GM12874 (cell line): ENCODE results near the gene FAAP20.

Experiments used
- TF ChIP-seq, protein P1 (sequence below): IDR thresholded peaks from 2 replicates; pipeline ENCODE4 v1.5.1; 2011; ENCODE audit warnings: low read depth, mild to moderate bottlenecking, control low read depth, low read length, moderate library complexity; ENCODE audit not compliant: insufficient read depth

Gene FAAP20

DNA sequence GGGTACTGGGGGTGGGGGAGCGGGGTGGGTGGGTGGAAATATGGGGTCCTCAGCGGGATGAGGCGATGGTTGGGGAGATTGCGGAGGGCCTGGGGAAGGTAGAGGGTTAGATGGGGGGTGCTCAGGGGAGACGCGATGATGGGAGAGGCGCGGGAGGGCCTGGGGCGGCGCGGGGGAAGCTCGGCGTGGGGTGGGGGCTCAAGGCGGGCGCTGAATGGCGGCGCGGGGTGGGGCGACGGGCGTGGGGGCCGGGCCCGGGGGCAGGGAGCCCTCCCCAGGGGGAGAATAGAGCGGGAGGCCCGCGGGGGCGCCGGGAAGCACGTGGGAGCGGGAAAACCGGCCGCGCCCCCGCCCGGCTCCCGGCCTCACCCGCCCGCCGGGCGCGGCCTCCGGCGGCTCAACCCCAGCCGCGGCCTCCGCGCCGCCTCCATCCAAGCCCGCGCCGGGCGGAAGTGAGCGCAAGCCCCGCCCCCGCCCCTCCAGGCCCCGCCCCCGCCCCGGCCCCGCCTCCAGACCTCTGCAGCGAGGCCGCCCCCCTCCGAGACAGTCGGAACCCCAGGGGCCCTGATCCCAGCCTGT is at the start of gene FAAP20:
TSS of gene FAAP20 (minus strand) at position 454 of the 579 bp plus-strand sequence. CDS start at position 431, 23 bp downstream.
- TF ChIP-seq, protein P1, sequence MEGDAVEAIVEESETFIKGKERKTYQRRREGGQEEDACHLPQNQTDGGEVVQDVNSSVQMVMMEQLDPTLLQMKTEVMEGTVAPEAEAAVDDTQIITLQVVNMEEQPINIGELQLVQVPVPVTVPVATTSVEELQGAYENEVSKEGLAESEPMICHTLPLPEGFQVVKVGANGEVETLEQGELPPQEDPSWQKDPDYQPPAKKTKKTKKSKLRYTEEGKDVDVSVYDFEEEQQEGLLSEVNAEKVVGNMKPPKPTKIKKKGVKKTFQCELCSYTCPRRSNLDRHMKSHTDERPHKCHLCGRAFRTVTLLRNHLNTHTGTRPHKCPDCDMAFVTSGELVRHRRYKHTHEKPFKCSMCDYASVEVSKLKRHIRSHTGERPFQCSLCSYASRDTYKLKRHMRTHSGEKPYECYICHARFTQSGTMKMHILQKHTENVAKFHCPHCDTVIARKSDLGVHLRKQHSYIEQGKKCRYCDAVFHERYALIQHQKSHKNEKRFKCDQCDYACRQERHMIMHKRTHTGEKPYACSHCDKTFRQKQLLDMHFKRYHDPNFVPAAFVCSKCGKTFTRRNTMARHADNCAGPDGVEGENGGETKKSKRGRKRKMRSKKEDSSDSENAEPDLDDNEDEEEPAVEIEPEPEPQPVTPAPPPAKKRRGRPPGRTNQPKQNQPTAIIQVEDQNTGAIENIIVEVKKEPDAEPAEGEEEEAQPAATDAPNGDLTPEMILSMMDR, result no peak

GRCh38 chr1:2242814-2243725 is 48.5 kb upstream of the FAAP20 start:
- TF ChIP-seq, protein P1, result no peak

DNA sequence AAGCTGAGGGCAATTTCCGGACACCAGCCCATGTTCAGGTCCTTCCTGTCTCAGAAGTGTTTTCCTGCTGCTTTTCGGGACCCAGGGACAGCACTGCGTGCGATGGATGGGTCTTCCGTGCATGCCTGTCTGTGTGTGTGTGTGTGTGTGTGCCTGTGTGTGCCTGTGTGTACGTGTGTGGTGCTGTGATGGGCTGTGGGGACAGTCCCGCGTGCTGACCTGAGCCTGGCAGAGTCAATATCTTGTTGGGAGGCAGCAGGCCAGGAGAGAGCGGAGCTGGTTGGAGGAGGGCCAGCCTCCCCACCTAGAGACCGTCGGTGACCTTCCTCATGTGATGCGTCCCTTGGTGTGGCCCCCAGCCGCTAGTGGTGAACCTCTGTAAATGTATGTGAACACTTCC is 47.2 kb upstream of the FAAP20 start:
- TF ChIP-seq, protein P1, result no peak

GRCh38 chr1:2240270-2241156 is 45.9 kb upstream of the FAAP20 start:
- TF ChIP-seq, protein P1, result no peak

GRCh38 chr1:2239384-2239985 is 44.9 kb upstream of the FAAP20 start:
- TF ChIP-seq, protein P1, result no peak

- TF ChIP-seq, protein P1, result no peak
These were observed 44.4 kb upstream of the FAAP20 start for GRCh38 chr1:2239013-2239370.
